Heart right ventricle (tissue), 16 donors: ENCODE measurements around the gene SPTBN2. TPM values are rescaled to one million over a fixed set of nuclear protein-coding genes. Genes with fewer than 3 reads are reported as not detected.

Source experiments
- ATAC-seq, 8 donors: fragments of 200-7000 bp; cut with Tn5 transposase; one replicate each; pipeline ENCODE4 v1.9.1; 2020; ENCODE audit warnings: mild to moderate bottlenecking in 8 of 8, moderate library complexity in 8 of 8, moderate number of reproducible peaks in 1 of 8
- DNase-seq, 2 donors: peaks; one replicate each; pipeline ENCODE4 v3.0.0-alpha.2; 2020
- H3K27ac ChIP-seq, 10 donors: fragments of 200-600 bp; sonication (generic) in 2 of 10; one replicate each; pipeline versions ENCODE4 v1.5.0 to v1.8.0; 2020 to 2022; ENCODE audit warnings: mild to moderate bottlenecking in 3 of 10
- H3K27me3 ChIP-seq, 7 donors: fragments of 200-600 bp; one replicate each; pipeline ENCODE4 v1.8.0; 2021 to 2022; ENCODE audit warnings: mild to moderate bottlenecking in 2 of 7
- H3K36me3 ChIP-seq, 9 donors: fragments of 200-600 bp; sonication (generic) in 1 of 9; one replicate each; pipeline versions ENCODE4 v1.5.0 to v1.8.0; 2020 to 2022; ENCODE audit warnings: mild to moderate bottlenecking in 2 of 9
- H3K4me1 ChIP-seq, 9 donors: fragments of 200-600 bp; sonication (generic) in 1 of 9; one replicate each; pipeline versions ENCODE4 v1.5.0 to v1.8.0; 2020 to 2022; ENCODE audit warnings: mild to moderate bottlenecking in 4 of 9
- H3K4me3 ChIP-seq, 10 donors: fragments of 200-600 bp; sonication (generic) in 2 of 10; one replicate each; pipeline versions ENCODE4 v1.5.0 to v1.8.0; 2020 to 2022; ENCODE audit warnings: mild to moderate bottlenecking in 7 of 10, moderate library complexity in 2 of 10
- H3K9me3 ChIP-seq, 11 donors: fragments of 200-600 bp in 10 of 11; sonication (generic) in 2 of 11; one replicate each; pipeline versions ENCODE4 v1.5.0 to v1.8.0; 2013 to 2022; ENCODE audit warnings: mild to moderate bottlenecking in 2 of 11, control low read depth in 1 of 11, moderate library complexity in 1 of 11
- WGBS, 2 donors: extraction: QIAGEN DNeasy Blood & Tissue Kit; methylation state at CpG; one replicate each; pipeline ENCODE4 v1.1.7; 2013; ENCODE audit warnings: inconsistent platforms in 1 of 2; 5-methylcytosine and 5-hydroxymethylcytosine counted together
- intact Hi-C, 10 donors: fragments of 100-400 bp; cut with DNase I; formaldehyde crosslinking; loops; one replicate each; pipeline versions ENCODE4 v1.11.1 to v1.14.2; 2022
- polyA plus RNA-seq, 2 donors: library from polyadenylated mRNA; stranded (reverse); fragments of 200-250 nt; gene quantifications; one replicate each; pipeline ENCODE4 v1.2.3, GENCODE V29; 2013
- total RNA-seq, 10 donors: library from RNA; stranded (reverse); fragmentation: NEBNext Ultra II Directional in 3 of 10; extraction: Animal tissue kit (Norgen Biotek cat#: 25700) in 3 of 10; gene quantifications; one replicate each; pipeline versions ENCODE4 v1.2.1 to v1.2.4, GENCODE V29; 2021 to 2023
- TF ChIP-seq, protein P1 (sequence below), 9 donors: fragments of 200-600 bp; sonication (generic) in 2 of 9; IDR thresholded peaks; one replicate each; pipeline versions ENCODE4 v1.5.0 to v1.8.0; 2021 to 2022; ENCODE audit warnings: antibody characterized with exemption in 9 of 9, mild to moderate bottlenecking in 5 of 9, moderate library complexity in 1 of 9
- donor health status: Arrhythmogenic right ventricular cardiomyopathy.
- donor health status: ischemic (EF 13 %, LVEDD 7.1; RV severe dilation, severe dysfunction).
- donor health status: healthy with polysubstance abuse.
- donor health status: DM: no; HTN: yes; CAD: no.
- donor health status: DM: no; HTN: no; CAD: no.
- donor health status: ischemic (EF 25% LVEDD 6.9; RV normal size, moderate dysfunction).
- donor health status: ischemic (EF 25% LVEDD 5.7; RV mildly dilated, moderate dysfunction).
- donor health status: healthy.
- donor health status: DM: yes; HTN: yes; CAD: no.
- donor health status: Ischemic cardiomyopathy.
- donor health status: ischemic (EF 35%, LVEDD 5.7; RV mildly dilated, moderate dysfunction).
- donor health status: nonischemic (EF 11% LVEDD 7.7; RV severe dilation, severe dysfunction).
- donor health status: DM: yes; HTN: yes; CAD: no.
- donor health status: PGD.
- donor health status: ischemic (EF 29% LVEDD 5.4; RV normal size, mild dysfunction).
- donor health status: nonischemic (EF 23%, LVEDD 6.1; RV moderate dilation, normal function).

SPTBN2 gene
- total and polyA plus RNA-seq, 12 donors: 0.23 to 2.3 (median 1.0) TPM

DNA sequence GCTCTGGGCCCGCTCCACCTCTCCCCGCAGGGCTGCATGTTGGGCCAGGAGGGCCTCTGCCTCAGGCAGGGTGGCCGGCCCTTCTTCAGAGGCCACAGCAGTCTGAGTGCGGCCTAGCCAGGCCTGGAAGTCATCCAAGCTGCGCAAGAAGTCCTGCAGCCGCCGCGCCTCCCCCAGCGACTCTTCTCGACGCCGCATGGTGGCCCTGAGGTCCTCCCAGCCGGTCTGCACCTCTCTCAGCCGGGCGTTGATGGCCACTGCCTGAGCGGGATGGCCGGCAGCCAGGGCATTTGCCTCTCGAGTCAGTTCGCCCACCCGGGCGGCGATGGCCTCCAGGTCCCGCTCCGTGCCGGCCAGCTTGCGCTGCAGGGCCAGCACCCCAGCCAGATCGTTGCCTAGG is 28.3 kb downstream of the SPTBN2 start:
- H3K27ac ChIP-seq: no peak overlapping the region
- WGBS, 2 donors: 97% methylated on average over 27 of the region's 27 CpGs
- H3K4me1 ChIP-seq: no peaks in the 10 kb centered on the region
- no peaks in the 10 kb centered on the region for H3K36me3 ChIP-seq
- peaks cover 0 to 18% (median 0%) of the 10 kb centered on the region in 11 donors for H3K9me3 ChIP-seq
- DNase-seq (no peak), ATAC-seq (peak in 1 of 8 donors; percentile 38)
- TF ChIP-seq, protein P1, sequence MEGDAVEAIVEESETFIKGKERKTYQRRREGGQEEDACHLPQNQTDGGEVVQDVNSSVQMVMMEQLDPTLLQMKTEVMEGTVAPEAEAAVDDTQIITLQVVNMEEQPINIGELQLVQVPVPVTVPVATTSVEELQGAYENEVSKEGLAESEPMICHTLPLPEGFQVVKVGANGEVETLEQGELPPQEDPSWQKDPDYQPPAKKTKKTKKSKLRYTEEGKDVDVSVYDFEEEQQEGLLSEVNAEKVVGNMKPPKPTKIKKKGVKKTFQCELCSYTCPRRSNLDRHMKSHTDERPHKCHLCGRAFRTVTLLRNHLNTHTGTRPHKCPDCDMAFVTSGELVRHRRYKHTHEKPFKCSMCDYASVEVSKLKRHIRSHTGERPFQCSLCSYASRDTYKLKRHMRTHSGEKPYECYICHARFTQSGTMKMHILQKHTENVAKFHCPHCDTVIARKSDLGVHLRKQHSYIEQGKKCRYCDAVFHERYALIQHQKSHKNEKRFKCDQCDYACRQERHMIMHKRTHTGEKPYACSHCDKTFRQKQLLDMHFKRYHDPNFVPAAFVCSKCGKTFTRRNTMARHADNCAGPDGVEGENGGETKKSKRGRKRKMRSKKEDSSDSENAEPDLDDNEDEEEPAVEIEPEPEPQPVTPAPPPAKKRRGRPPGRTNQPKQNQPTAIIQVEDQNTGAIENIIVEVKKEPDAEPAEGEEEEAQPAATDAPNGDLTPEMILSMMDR (IDR thresholded peaks at IDR 0.05): no peak
- intact Hi-C loops: no loop called here
- peaks cover 0 to 2% (median 0%) of the 10 kb centered on the region in 7 donors for H3K27me3 ChIP-seq
- no peak overlapping the region for H3K4me3 ChIP-seq

DNA sequence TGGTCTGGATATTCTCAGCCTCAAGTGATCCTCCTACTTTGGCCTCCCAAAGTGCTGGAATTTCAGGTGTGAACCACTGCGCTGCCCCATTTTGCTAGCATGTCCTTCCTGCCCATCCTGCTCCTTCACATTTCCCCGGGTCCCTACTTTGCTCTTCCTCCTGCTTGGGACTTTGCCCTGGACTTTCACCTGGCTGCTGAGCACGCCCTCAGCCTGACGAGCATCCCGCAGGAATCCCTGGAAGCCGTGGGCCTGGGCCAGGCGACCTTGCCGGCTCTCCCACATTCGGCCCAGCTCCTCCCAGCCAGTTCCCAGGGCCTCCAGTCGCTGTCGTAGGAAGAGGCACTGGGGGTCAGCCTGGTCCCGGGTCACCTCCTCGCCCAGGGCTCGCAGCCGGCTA is 28.7 kb downstream of the SPTBN2 start:
- DNase-seq: no peak
- no peak for ATAC-seq
- TF ChIP-seq, protein P1 (IDR thresholded peaks at IDR 0.05): no peak
- H3K27me3 ChIP-seq: peaks cover 0 to 2% (median 0%) of the 10 kb centered on the region in 7 donors
- WGBS, 2 donors: 95 to 98% methylated on average over 15 of the region's 15 CpGs
- H3K4me1 ChIP-seq: no peaks in the 10 kb centered on the region
- H3K9me3 ChIP-seq: peaks cover 0 to 18% (median 0%) of the 10 kb centered on the region in 11 donors
- intact Hi-C loops: no loop called here
- H3K27ac ChIP-seq: no peak overlapping the region
- H3K36me3 ChIP-seq: no peaks in the 10 kb centered on the region
- H3K4me3 ChIP-seq: no peak overlapping the region

DNA sequence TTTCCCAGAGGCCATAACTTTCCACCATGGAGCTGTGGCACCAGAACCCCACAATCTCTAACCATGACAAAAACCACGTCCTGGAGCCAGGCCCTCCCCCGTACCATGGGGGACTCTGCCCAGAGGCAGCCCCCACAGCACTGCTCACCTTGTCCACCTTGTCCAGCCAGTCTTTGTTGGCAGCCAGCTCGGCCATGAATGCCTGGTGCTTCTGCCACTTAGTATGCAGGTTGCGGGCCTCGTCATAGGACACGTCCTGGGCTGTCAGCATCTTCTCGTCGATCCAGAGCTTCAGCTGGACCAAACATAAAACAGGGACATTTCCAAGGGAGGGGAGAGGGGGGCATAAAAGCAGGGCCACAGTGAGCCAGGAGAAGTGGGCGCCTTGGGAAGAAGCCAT is 30.5 kb downstream of the SPTBN2 start:
- DNase-seq: no peak
- intact Hi-C loops: loop anchor here in 1 of 10 donors (5.0 kb wide), 1 partner anchor 134 kb away; no protein-coding TSS in a partner anchor
- no peak for ATAC-seq

DNA sequence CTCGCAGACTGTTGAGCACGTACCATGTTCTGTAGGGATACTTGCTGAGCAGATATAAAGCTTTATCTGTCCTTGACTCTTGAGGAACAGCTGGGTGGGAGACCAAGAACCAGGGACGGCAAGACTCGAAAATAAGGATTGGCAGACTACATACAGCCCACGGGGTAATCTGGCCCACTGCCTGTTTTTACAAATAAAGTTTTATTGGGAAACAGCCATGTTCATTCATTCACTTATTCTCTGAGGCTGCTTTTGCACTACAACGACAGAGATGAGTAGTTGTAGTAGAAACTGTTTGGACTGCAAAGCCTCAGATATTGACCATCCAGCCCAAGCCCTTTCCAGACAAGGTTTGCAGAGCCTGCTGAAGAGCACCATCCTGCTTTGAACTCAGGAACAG is 31.0 kb downstream of the SPTBN2 start:
- Histone ChIP-seq H3K27ac (no peak overlapping the region), H3K4me1 (peaks cover 0 to 8% (median 5%) of the 10 kb centered on the region in 9 donors), H3K27me3 (peaks cover 0 to 2% (median 0%) of the 10 kb centered on the region in 7 donors), H3K4me3 (no peak overlapping the region), H3K9me3 (peaks cover 0 to 18% (median 0%) of the 10 kb centered on the region in 11 donors), H3K36me3 (no peaks in the 10 kb centered on the region)
- no peak for ATAC-seq
- TF ChIP-seq, protein P1 (IDR thresholded peaks at IDR 0.05): no peak
- intact Hi-C loops: loop anchor here in 1 of 10 donors (5.0 kb wide), 1 partner anchor 134 kb away; no protein-coding TSS in a partner anchor
- WGBS, 2 donors: 91 to 92% methylated on average over 6 of the region's 6 CpGs
- no peak for DNase-seq

More for the DNA sequence above, 30.5 kb downstream of the SPTBN2 start:
- peaks cover 0 to 18% (median 0%) of the 10 kb centered on the region in 11 donors for H3K9me3 ChIP-seq
- no peaks in the 10 kb centered on the region for H3K36me3 ChIP-seq
- H3K4me3 ChIP-seq: no peak overlapping the region
- peaks cover 0 to 2% (median 0%) of the 10 kb centered on the region in 7 donors for H3K27me3 ChIP-seq
- WGBS, 2 donors: 81 to 83% methylated on average over 9 of the region's 9 CpGs
- H3K27ac ChIP-seq: no peak overlapping the region
- H3K4me1 ChIP-seq: peaks cover 0 to 8% (median 5%) of the 10 kb centered on the region in 9 donors
- TF ChIP-seq, protein P1 (IDR thresholded peaks at IDR 0.05): no peak
